ENCODE results near the gene GRM8.

- TF ChIP-seq POLR2AphosphoS5 (IDR thresholded peaks at IDR 0.05) (no peak), POLR2A (IDR thresholded peaks at IDR 0.05) (no peak)
- TF ChIP-seq, protein P1, sequence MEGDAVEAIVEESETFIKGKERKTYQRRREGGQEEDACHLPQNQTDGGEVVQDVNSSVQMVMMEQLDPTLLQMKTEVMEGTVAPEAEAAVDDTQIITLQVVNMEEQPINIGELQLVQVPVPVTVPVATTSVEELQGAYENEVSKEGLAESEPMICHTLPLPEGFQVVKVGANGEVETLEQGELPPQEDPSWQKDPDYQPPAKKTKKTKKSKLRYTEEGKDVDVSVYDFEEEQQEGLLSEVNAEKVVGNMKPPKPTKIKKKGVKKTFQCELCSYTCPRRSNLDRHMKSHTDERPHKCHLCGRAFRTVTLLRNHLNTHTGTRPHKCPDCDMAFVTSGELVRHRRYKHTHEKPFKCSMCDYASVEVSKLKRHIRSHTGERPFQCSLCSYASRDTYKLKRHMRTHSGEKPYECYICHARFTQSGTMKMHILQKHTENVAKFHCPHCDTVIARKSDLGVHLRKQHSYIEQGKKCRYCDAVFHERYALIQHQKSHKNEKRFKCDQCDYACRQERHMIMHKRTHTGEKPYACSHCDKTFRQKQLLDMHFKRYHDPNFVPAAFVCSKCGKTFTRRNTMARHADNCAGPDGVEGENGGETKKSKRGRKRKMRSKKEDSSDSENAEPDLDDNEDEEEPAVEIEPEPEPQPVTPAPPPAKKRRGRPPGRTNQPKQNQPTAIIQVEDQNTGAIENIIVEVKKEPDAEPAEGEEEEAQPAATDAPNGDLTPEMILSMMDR (IDR thresholded peaks at IDR 0.05) = no peak
Observed at GRCh38 chr7:127209886-127210285, 42.9 kb downstream of the GRM8 start.

Data from stomach (tissue), 4 donors.